T-helper 1 cell treated with Interleukin-12 subunit alpha and Interleukin-12 subunit beta and Interleukin-4 antibody, amounts not matched to agents 30 μg/mL and 1 μg/mL, for 36 hours (primary cell): ENCODE results near the gene RAD18.

Experiments
- H3K27ac Mint-ChIP-seq: one replicate; pipeline ENCODE4 v1.8.0; 2021; ENCODE audit warnings: mild to moderate bottlenecking, mixed read lengths
- H3K27me3 Mint-ChIP-seq: one replicate; pipeline ENCODE4 v1.8.0; 2021; ENCODE audit warnings: low read depth, mixed read lengths
- H3K36me3 Mint-ChIP-seq: one replicate; pipeline ENCODE4 v1.8.0; 2021; ENCODE audit warnings: low read depth, mixed read lengths
- H3K4me1 Mint-ChIP-seq: one replicate; pipeline ENCODE4 v1.8.0; 2021; ENCODE audit warnings: low read depth, mixed read lengths
- H3K4me3 Mint-ChIP-seq: one replicate; pipeline ENCODE4 v1.8.0; 2021; ENCODE audit warnings: mild to moderate bottlenecking, moderate library complexity, mixed read lengths
- H3K9me3 Mint-ChIP-seq: one replicate; pipeline ENCODE4 v1.8.0; 2021; ENCODE audit warnings: mixed read lengths

Gene RAD18

GRCh38 chr3:8990266-8991215 is 27.3 kb upstream of the RAD18 start:
- H3K27me3 Mint-ChIP-seq = no peaks in the 10 kb centered on the region
- no peaks in the 10 kb centered on the region for H3K9me3 Mint-ChIP-seq
- no peaks in the 10 kb centered on the region for H3K4me1 Mint-ChIP-seq
- H3K36me3 Mint-ChIP-seq = no peaks in the 10 kb centered on the region
- H3K4me3 Mint-ChIP-seq = no peak overlapping the region
- no peak overlapping the region for H3K27ac Mint-ChIP-seq

GRCh38 chr3:8988791-8989558 is 25.7 kb upstream of the RAD18 start:
- no peaks in the 10 kb centered on the region for H3K4me1 Mint-ChIP-seq
- H3K4me3 Mint-ChIP-seq = no peak overlapping the region
- no peaks in the 10 kb centered on the region for H3K27me3 Mint-ChIP-seq
- H3K9me3 Mint-ChIP-seq = no peaks in the 10 kb centered on the region
- no peak overlapping the region for H3K27ac Mint-ChIP-seq
- H3K36me3 Mint-ChIP-seq = no peaks in the 10 kb centered on the region

GRCh38 chr3:8988384-8988655 is 25.0 kb upstream of the RAD18 start:
- no peak overlapping the region for H3K27ac Mint-ChIP-seq

GRCh38 chr3:8987645-8988383 is 24.5 kb upstream of the RAD18 start:
- H3K27ac Mint-ChIP-seq = no peak overlapping the region
- no peaks in the 10 kb centered on the region for H3K4me1 Mint-ChIP-seq
- no peaks in the 10 kb centered on the region for H3K9me3 Mint-ChIP-seq
- no peaks in the 10 kb centered on the region for H3K27me3 Mint-ChIP-seq
- H3K4me3 Mint-ChIP-seq = no peak overlapping the region
- H3K36me3 Mint-ChIP-seq = no peaks in the 10 kb centered on the region

More at GRCh38 chr3:8988384-8988655, 25.0 kb upstream of the RAD18 start:
- Mint-ChIP-seq H3K27me3 (no peaks in the 10 kb centered on the region), H3K4me3 (no peak overlapping the region), H3K4me1 (no peaks in the 10 kb centered on the region), H3K9me3 (no peaks in the 10 kb centered on the region), H3K36me3 (no peaks in the 10 kb centered on the region)

GRCh38 chr3:8987226-8987625 is 24.0 kb upstream of the RAD18 start:
- no peaks in the 10 kb centered on the region for H3K4me1 Mint-ChIP-seq
- H3K27me3 Mint-ChIP-seq = no peaks in the 10 kb centered on the region
- no peak overlapping the region for H3K27ac Mint-ChIP-seq
- H3K4me3 Mint-ChIP-seq = no peak overlapping the region
- no peaks in the 10 kb centered on the region for H3K36me3 Mint-ChIP-seq
- H3K9me3 Mint-ChIP-seq = no peaks in the 10 kb centered on the region

GRCh38 chr3:8986741-8987140 is 23.5 kb upstream of the RAD18 start:
- Mint-ChIP-seq H3K36me3 (no peaks in the 10 kb centered on the region), H3K4me3 (no peak overlapping the region), H3K27ac (no peak overlapping the region), H3K4me1 (no peaks in the 10 kb centered on the region), H3K27me3 (peaks cover under 1% of the 10 kb centered on the region), H3K9me3 (no peaks in the 10 kb centered on the region)

GRCh38 chr3:8985876-8986275 is 22.6 kb upstream of the RAD18 start:
- H3K27ac Mint-ChIP-seq = no peak overlapping the region
- H3K4me3 Mint-ChIP-seq = no peak overlapping the region
- peaks cover 6% of the 10 kb centered on the region for H3K27me3 Mint-ChIP-seq
- H3K9me3 Mint-ChIP-seq = no peaks in the 10 kb centered on the region
- H3K36me3 Mint-ChIP-seq = no peaks in the 10 kb centered on the region
- no peaks in the 10 kb centered on the region for H3K4me1 Mint-ChIP-seq

- no peak overlapping the region for H3K27ac Mint-ChIP-seq
- peaks cover 8% of the 10 kb centered on the region for H3K27me3 Mint-ChIP-seq
- no peaks in the 10 kb centered on the region for H3K36me3 Mint-ChIP-seq
- H3K4me3 Mint-ChIP-seq = no peak overlapping the region
- H3K4me1 Mint-ChIP-seq = no peaks in the 10 kb centered on the region
- no peaks in the 10 kb centered on the region for H3K9me3 Mint-ChIP-seq
These were observed 22.1 kb upstream of the RAD18 start for GRCh38 chr3:8985411-8985831.

GRCh38 chr3:8984526-8984925 is 21.3 kb upstream of the RAD18 start:
- Mint-ChIP-seq H3K9me3 (no peaks in the 10 kb centered on the region), H3K27me3 (peaks cover 10% of the 10 kb centered on the region), H3K27ac (no peak overlapping the region), H3K4me1 (no peaks in the 10 kb centered on the region), H3K4me3 (no peak overlapping the region), H3K36me3 (no peaks in the 10 kb centered on the region)

GRCh38 chr3:8984081-8984480 is 20.8 kb upstream of the RAD18 start:
- H3K4me1 Mint-ChIP-seq = no peaks in the 10 kb centered on the region
- no peak overlapping the region for H3K4me3 Mint-ChIP-seq
- H3K36me3 Mint-ChIP-seq = no peaks in the 10 kb centered on the region
- no peak overlapping the region for H3K27ac Mint-ChIP-seq
- H3K27me3 Mint-ChIP-seq = peaks cover 13% of the 10 kb centered on the region
- no peaks in the 10 kb centered on the region for H3K9me3 Mint-ChIP-seq

- Mint-ChIP-seq H3K4me3 (no peak overlapping the region), H3K9me3 (no peaks in the 10 kb centered on the region), H3K27ac (no peak overlapping the region), H3K27me3 (peaks cover 13% of the 10 kb centered on the region), H3K36me3 (no peaks in the 10 kb centered on the region), H3K4me1 (no peaks in the 10 kb centered on the region)
These were observed 20.3 kb upstream of the RAD18 start for GRCh38 chr3:8983591-8983990.

- no peaks in the 10 kb centered on the region for H3K4me1 Mint-ChIP-seq
- no peak overlapping the region for H3K4me3 Mint-ChIP-seq
- peaks cover 13% of the 10 kb centered on the region for H3K27me3 Mint-ChIP-seq
- no peaks in the 10 kb centered on the region for H3K36me3 Mint-ChIP-seq
- H3K27ac Mint-ChIP-seq = no peak overlapping the region
- H3K9me3 Mint-ChIP-seq = no peaks in the 10 kb centered on the region
These were observed 19.8 kb upstream of the RAD18 start for GRCh38 chr3:8983026-8983425.

GRCh38 chr3:8982509-8982908 is 19.2 kb upstream of the RAD18 start:
- Mint-ChIP-seq H3K4me3 (no peak overlapping the region), H3K36me3 (no peaks in the 10 kb centered on the region), H3K27me3 (peaks cover 13% of the 10 kb centered on the region), H3K4me1 (no peaks in the 10 kb centered on the region), H3K27ac (no peak overlapping the region), H3K9me3 (no peaks in the 10 kb centered on the region)

GRCh38 chr3:8981700-8982099 is 18.4 kb upstream of the RAD18 start:
- Mint-ChIP-seq H3K9me3 (no peaks in the 10 kb centered on the region), H3K27me3 (peaks cover 13% of the 10 kb centered on the region)

More at GRCh38 chr3:8981700-8982099, 18.4 kb upstream of the RAD18 start:
- Mint-ChIP-seq H3K4me3 (no peak overlapping the region), H3K36me3 (no peaks in the 10 kb centered on the region), H3K4me1 (no peaks in the 10 kb centered on the region), H3K27ac (no peak overlapping the region)
